HG03342 (cell line): Measurements from ENCODE around the gene SMIM35.

Experiments
- ATAC-seq: cut with Tn5 transposase; IDR thresholded peaks from one replicate; pipeline ENCODE4 v1.9.1; 2021; ENCODE audit warnings: mild to moderate bottlenecking, moderate library complexity; ENCODE audit not compliant: unreplicated experiment

SMIM35 gene

DNA sequence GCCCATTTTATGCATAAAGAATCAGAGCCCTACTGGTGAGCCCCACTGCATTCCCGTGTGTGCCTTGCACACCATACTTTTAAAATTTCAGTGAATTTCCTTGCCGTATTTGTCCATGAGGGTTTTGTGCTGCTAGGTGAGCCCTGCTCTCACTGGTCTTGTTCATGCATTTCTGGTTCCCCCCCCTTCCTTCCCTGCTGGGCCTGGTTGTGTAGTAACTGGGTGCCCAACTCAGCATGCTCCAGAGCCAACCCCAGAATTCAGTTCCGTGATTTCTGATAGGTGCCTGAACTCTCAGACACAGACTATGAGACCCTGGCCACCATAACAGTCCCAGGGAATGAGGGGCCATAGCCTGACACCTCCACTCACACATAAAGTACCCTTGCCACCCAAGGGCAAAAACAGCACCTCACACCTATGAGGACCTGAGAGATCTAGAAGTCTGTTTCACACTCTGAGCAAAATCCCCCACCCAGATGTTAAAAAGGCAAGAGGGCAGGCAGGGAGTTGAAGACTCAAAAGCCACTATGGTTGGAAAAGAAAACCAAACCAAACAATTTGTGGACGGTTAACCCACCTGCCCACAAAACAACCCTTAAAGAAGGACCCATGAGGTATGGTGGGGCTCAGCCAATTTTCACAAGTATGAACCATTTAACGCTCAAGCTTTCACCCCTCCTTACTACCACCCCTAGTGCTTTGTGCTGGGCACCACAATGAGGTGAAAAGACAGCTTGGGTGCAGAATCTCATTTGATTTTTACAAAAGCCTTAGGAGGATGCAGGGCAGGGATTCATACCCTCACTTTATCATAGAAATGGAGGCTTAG, 117.4 kb downstream of the SMIM35 start:
- ATAC-seq: no peak

DNA sequence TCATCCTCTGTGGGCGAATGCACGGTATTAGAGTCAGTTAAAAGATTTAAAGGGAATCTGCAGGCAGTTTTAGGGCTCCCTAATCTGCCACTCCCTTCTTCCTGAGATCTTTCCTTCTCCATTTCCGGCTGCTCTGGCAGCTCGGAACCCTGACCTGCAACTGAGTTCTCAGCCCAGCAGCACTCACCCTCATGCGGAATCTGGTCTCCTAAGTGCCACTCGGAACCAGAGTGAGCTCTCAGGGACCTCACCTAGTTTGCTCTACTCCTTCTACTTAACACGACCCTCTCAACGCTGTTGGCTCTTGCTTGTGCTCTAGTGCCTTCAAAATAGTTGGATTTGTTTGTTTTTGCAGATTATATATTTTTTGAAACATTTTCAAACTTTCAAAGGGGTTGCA, 119.9 kb downstream of the SMIM35 start:
- ATAC-seq: no peak

DNA sequence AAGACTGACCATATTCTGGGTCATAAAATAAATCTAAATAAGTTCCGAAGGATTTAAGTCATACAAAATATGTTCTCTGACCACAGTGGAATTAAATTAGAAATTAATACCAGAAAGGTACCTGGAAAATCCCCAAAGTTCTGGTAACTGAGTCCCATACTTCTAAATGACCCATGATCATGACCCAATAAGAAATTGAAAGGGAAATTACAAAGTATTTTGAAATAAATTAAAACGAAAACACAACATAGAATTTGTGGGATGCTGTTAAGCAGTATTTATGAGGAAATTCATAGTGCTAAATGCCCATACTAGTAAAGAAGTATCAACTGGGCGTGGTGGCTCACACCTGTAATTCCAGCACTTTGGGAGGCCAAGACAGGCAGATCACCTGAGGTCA, 123.9 kb downstream of the SMIM35 start:
- no peak for ATAC-seq

DNA sequence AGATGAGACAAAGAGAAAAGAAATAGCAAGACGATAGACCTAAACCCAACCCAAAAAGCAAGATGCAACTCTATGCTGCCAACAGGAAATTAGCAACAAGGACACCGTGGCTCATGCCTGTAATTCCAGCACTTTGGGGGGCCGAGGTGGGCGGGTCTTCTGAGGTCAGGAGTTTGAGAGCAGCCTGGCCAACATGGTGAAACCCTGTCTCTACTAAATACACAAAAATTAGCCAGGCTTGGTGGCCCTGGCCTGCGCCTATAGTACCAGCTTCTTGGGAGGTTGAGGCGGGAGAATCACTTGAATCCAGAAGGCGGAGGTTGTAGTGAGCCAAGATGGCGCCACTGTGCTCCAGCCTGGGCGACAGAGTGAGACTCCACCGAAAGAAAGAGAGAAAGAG, 124.9 kb downstream of the SMIM35 start:
- ATAC-seq: no peak

DNA sequence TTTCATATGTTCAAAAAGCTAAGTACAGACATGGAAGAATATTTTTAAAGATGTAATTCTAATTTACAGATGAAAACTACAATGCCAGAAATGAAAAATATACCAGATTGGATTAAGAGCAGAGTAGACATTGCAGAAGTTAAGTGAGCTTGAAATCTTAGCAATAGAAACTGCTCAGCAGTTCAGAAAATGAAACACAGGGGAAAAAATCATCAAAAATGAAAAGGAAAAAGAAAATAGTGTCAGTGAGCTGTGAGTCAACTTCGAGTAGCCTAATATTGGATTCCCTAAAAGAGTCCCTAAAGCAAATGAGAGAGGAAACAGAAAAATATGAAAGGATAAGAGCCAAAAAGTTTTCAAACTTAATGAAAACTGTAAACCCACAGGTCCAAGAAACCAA, 126.4 kb downstream of the SMIM35 start:
- ATAC-seq: no peak

DNA sequence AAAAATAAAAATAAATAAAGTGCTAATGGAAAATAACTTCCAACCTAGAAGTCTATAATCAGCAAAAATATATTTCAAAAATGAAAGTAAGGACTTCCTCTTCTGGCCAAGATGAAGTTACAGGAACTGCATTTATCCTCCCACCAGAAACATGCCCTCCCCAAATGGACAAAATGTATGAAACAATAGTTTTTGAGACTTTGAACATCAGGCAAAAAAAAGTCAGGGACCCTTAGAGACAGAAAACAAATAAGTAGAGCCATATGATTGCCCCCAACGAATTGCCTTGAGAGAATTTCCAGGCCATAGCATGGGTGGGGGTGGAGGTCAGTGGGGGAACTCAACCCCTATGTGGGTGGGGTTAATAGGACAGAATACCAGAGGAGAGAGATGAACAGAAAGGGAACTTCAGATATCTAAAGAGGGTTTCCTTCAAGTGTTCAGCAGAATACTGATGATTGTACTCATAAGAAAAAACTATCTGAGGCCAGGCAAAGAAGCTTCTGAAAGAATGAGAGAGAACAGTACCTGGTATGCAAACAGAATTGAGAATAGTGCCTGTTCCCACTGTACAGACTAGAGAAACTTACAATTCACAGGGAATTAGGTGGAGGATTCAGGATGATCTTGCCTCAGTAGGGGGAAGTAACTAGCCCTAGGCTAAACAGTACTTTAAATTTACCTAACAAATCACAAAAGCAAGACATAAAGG, 127.2 kb downstream of the SMIM35 start:
- ATAC-seq: no peak

DNA sequence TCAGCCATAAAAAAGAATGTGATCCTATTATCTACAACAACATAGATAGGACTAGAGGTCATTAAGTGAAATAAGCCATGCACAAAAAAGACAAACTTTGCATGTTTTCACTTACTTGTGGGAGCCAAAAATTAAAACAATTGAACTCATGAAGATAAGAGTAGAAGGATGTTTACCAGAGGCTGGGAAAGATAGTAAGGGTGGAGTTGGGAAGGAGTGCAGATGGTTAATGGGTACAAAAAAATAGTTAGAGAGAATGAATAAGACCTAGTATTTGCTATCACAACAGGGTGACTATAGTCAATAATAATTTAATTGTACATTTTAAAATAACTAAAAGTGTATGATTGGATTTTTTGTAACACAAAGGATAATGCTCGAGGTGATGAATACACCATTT, 127.8 kb downstream of the SMIM35 start:
- ATAC-seq: no peak
